Left renal pelvis (tissue), 4 donors: ENCODE results near the gene GTF2IRD1. TPM values are rescaled to one million over a fixed set of nuclear protein-coding genes. Genes with fewer than 3 reads are reported as not detected.
"Not testable (repeated sequence)": the region's sequence is repeated elsewhere in the genome, so short reads cannot be mapped to it uniquely, and the experiment has no call there.

Source experiments
- DNase-seq, 4 donors: peaks; one replicate each; pipeline ENCODE4 v3.0.0-alpha.2; 2013; ENCODE audit warnings: low read depth in 4 of 4, low spot score in 3 of 4
- polyA plus RNA-seq, 4 donors: library from polyadenylated mRNA; unstranded; fragments of 120-200 nt; gene quantifications; one replicate each; pipeline ENCODE4 v1.2.1, GENCODE V29; 2013; ENCODE audit not compliant: insufficient read length in 4 of 4

Gene GTF2IRD1
- 10 to 100 TPM; 35.2 to 60.0 (median 50.9) TPM for polyA plus RNA-seq

- DNase-seq: no peak
These were observed at the start of gene GTF2IRD1 for GRCh38 chr7:74453322-74454011. TSS of gene GTF2IRD1 (plus strand) at chr7:74453906. CDS start at chr7:74508081, 54,175 bp downstream.

GRCh38 chr7:74404388-74404700 lies 49.4 kb upstream of the GTF2IRD1 start:
- DNase-seq: no peak

- DNase-seq: no peak
These were observed 49.0 kb upstream of the GTF2IRD1 start for GRCh38 chr7:74404741-74405140.

GRCh38 chr7:74405191-74405898 lies 48.4 kb upstream of the GTF2IRD1 start:
- no peak for DNase-seq

GRCh38 chr7:74405899-74406512 lies 47.7 kb upstream of the GTF2IRD1 start:
- DNase-seq: no peak

GRCh38 chr7:74407958-74408357 lies 45.7 kb upstream of the GTF2IRD1 start:
- no peak for DNase-seq

GRCh38 chr7:74409571-74409970 lies 44.1 kb upstream of the GTF2IRD1 start:
- DNase-seq: no peak

- DNase-seq: no peak
These were observed 42.9 kb upstream of the GTF2IRD1 start for GRCh38 chr7:74410772-74411171.

- not testable (repeated sequence) for DNase-seq
These were observed 42.1 kb upstream of the GTF2IRD1 start for GRCh38 chr7:74411571-74411970.

GRCh38 chr7:74412056-74412455 lies 41.6 kb upstream of the GTF2IRD1 start:
- DNase-seq: no peak

- no peak for DNase-seq
These were observed 41.1 kb upstream of the GTF2IRD1 start for GRCh38 chr7:74412603-74413002.

GRCh38 chr7:74414595-74415333 lies 38.9 kb upstream of the GTF2IRD1 start:
- DNase-seq: not testable (repeated sequence)

- DNase-seq: peak in 1 of 4 donors; percentile 47
These were observed 36.2 kb upstream of the GTF2IRD1 start for GRCh38 chr7:74417419-74417971.

GRCh38 chr7:74418076-74418475 lies 35.6 kb upstream of the GTF2IRD1 start:
- no peak for DNase-seq

- DNase-seq: no peak
These were observed 35.2 kb upstream of the GTF2IRD1 start for GRCh38 chr7:74418538-74418937.

- not testable (repeated sequence) for DNase-seq
These were observed 34.5 kb upstream of the GTF2IRD1 start for GRCh38 chr7:74419232-74419631.

GRCh38 chr7:74420006-74420405 lies 33.7 kb upstream of the GTF2IRD1 start:
- no peak for DNase-seq

GRCh38 chr7:74424291-74424880 lies 29.3 kb upstream of the GTF2IRD1 start:
- DNase-seq: no peak

- DNase-seq: no peak
These were observed 25.7 kb upstream of the GTF2IRD1 start for GRCh38 chr7:74428023-74428422.

GRCh38 chr7:74429153-74429747 lies 24.5 kb upstream of the GTF2IRD1 start:
- peak in 1 of 4 donors; percentile 71 for DNase-seq
